Adrenal gland (tissue), 12 donors: ENCODE data around the gene TAS2R1. TPM values are rescaled to one million over a fixed set of nuclear protein-coding genes. Genes with fewer than 3 reads are reported as not detected.

Experiments used
- DNase-seq, 7 donors: peaks; one replicate each; pipeline ENCODE4 v3.0.0-alpha.2; 2019 to 2020
- H3K27ac ChIP-seq, 5 donors: fragments of 200-600 bp; sonication (generic) in 4 of 5; 1 replicate in 3 of 5; 2 replicates in 2 of 5; pipeline versions ENCODE4 v1.5.1 to v1.8.0; 2016 to 2020; ENCODE audit warnings: mild to moderate bottlenecking in 1 of 5
- H3K27me3 ChIP-seq: fragments of 200-600 bp; 2 replicates; pipeline ENCODE4 v1.8.0; 2021
- H3K36me3 ChIP-seq, 2 donors: fragments of 200-600 bp; replicated peaks in 1 of 2; 1 replicate in 1 of 2; 2 replicates in 1 of 2; pipeline versions ENCODE4 v1.5.1 to v1.8.0; 2018 to 2022
- H3K4me1 ChIP-seq, 2 donors: fragments of 200-600 bp; replicated peaks in 1 of 2; 1 replicate in 1 of 2; 2 replicates in 1 of 2; pipeline versions ENCODE4 v1.5.1 to v1.8.0; 2018 to 2021
- H3K4me3 ChIP-seq, 4 donors: fragments of 200-600 bp; sonication (generic) in 3 of 4; one replicate each; pipeline ENCODE4 v1.5.1; 2016 to 2018
- H3K9me3 ChIP-seq, 3 donors: fragments of 200-600 bp; sonication (generic) in 1 of 3; replicated peaks in 1 of 3; 1 replicate in 2 of 3; 2 replicates in 1 of 3; pipeline versions ENCODE4 v1.5.1 to v1.8.0; 2016 to 2021
- CTCF ChIP-seq, 6 experiments: fragments of 450-650 bp in 4 of 6; fragments of 200-600 bp in 2 of 6; sonication (generic) in 1 of 6; IDR thresholded peaks; 1 replicate in 5 of 6; 2 replicates in 1 of 6; pipeline versions ENCODE4 v1.5.1 to v1.8.0; 2016 to 2021; ENCODE audit warnings: antibody characterized with exemption in 6 of 6, mild to moderate bottlenecking in 2 of 6, moderate library complexity in 1 of 6
- POLR2A ChIP-seq, 2 donors: fragments of 450-650 bp; IDR thresholded peaks; one replicate each; pipeline ENCODE4 v1.6.1; 2017; ENCODE audit warnings: antibody characterized with exemption in 2 of 2, mild to moderate bottlenecking in 2 of 2, moderate library complexity in 1 of 2
- WGBS, 4 donors: extraction: QIAGEN DNeasy Blood & Tissue Kit in 2 of 4; methylation state at CpG; one replicate each; pipeline versions ENCODE4 v1.1.5 to v1.1.7; 2013 to 2017; 5-methylcytosine and 5-hydroxymethylcytosine counted together
- intact Hi-C, 2 donors: fragments of 100-400 bp; cut with DNase I; formaldehyde crosslinking; loops; one replicate each; pipeline versions ENCODE4 v1.14.1 to v1.15.0; 2022 to 2023
- polyA plus RNA-seq, 3 donors: library from polyadenylated mRNA; stranded (reverse); fragments of 200-250 nt in 2 of 3; fragments of 350-450 nt in 1 of 3; fragmentation: Illumina TruSeq in 1 of 3; extraction: RNeasy Lipid Tissue Mini Kit (QIAGEN cat#74804) in 1 of 3; gene quantifications; one replicate each; pipeline ENCODE4 v1.2.3, GENCODE V29; 2013 to 2014
- total RNA-seq, 9 donors: library from RNA; depleted of rRNA in 4 of 9; stranded (reverse); fragments of >200 nt in 4 of 9; fragments of 120-200 nt in 1 of 9; fragmentation: NEBNext Ultra II Directional in 1 of 9; extraction: Animal tissue kit (Norgen Biotek cat#: 25700) in 1 of 9; gene quantifications; one replicate each; pipeline versions ENCODE4 v1.1.0 to v1.2.4, GENCODE V29; 2013 to 2023
- donor health status: healthy with polysubstance abuse.
- donor health status: Bipolar disorder and iron deficiency.
- donor health status: DM: yes; HTN: yes; CAD: no.
- donor health status: DM: no; HTN: no; CAD: no.
- donor health status: DM: no; HTN: no; CAD: no.
- donor health status: DM: yes; HTN: yes; CAD: no.

TAS2R1 gene
- total and polyA plus RNA-seq, 12 donors: 0.06 TPM; not detected in 11

- Histone ChIP-seq H3K9me3 (no peaks in the 10 kb centered on the region), H3K36me3 (no peaks in the 10 kb centered on the region), H3K4me3 (no peak overlapping the region), H3K4me1 (no peaks in the 10 kb centered on the region), H3K27ac (no peak overlapping the region), H3K27me3 (no peaks in the 10 kb centered on the region)
- intact Hi-C loops: no loop called here
- TF ChIP-seq POLR2A (IDR thresholded peaks at IDR 0.05) (no peak), CTCF (IDR thresholded peaks at IDR 0.05) (no peak)
- WGBS, 4 donors: 78 to 89% (median 82%) methylated on average over 2 of the region's 2 CpGs
- DNase-seq: no peak
Measured at GRCh38 chr5:9646843-9647242, 16.7 kb upstream of the TAS2R1 start.

DNA sequence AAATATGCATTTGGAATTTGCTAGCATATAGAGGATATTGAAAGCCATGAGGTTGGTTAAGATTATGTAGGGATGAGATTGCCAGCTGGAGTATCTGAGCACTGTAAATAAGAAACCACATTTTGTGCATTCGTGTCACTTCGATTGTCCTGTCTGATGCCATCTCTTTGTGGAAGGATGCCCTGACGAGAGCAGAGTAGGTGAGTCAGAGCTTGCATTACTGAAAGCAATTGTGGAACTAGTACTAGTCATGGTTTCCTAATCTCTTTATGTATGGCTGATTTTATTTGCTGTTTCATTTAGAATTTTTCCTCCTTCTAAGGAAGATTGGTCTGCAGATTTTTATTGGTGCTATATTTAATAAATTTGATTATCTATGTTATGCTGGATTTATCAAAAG, 14.5 kb upstream of the TAS2R1 start:
- Histone ChIP-seq H3K27ac (no peak overlapping the region), H3K9me3 (no peaks in the 10 kb centered on the region), H3K4me1 (no peaks in the 10 kb centered on the region), H3K27me3 (no peaks in the 10 kb centered on the region), H3K36me3 (no peaks in the 10 kb centered on the region), H3K4me3 (no peak overlapping the region)
- intact Hi-C loops: no loop called here
- 75 to 84% (median 78%) methylated on average over 3 of the region's 3 CpGs for WGBS, 4 donors
- no peak for TF ChIP-seq POLR2A (IDR thresholded peaks at IDR 0.05)
- TF ChIP-seq CTCF (IDR thresholded peaks at IDR 0.05): no peak
- DNase-seq: no peak

- no peak for DNase-seq
- H3K4me1 ChIP-seq: no peaks in the 10 kb centered on the region
- H3K36me3 ChIP-seq: no peaks in the 10 kb centered on the region
- no peak overlapping the region for H3K4me3 ChIP-seq
- H3K27me3 ChIP-seq: no peaks in the 10 kb centered on the region
- intact Hi-C loops: no loop called here
- no peak overlapping the region for H3K27ac ChIP-seq
- TF ChIP-seq CTCF (IDR thresholded peaks at IDR 0.05): no peak
- WGBS, 4 donors: 48 to 61% (median 50%) methylated on average over 2 of the region's 2 CpGs
- H3K9me3 ChIP-seq: no peaks in the 10 kb centered on the region
Measured at GRCh38 chr5:9642621-9643020, 12.5 kb upstream of the TAS2R1 start.

DNA sequence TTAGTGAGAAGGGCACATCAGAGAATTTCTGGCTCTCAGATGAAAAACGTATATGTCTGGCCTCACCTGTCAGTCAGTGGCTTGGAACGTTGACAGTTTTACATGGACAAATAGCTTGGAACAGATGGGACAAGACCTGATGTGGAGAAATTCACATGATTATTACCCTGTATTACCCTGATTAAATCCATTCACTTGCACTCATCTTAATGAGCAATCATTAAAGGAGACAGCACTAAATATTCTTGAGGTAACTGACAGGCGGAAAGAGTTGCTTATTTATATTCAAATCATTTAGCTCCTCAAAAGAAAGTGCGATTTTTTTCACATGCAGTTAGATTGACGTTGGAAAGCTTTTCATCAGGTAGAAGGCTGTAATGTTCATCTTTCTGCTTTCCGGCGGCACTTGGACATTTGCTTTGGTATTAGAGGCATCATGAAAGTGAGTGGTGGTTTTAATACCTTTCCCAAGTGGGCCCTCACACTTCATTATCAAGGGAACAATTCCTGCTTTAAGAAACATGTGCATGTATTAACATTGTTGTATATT, 11.7 kb upstream of the TAS2R1 start:
- DNase-seq: no peak
- 64 to 80% (median 72%) methylated on average over 7 of the region's 7 CpGs for WGBS, 4 donors
- Histone ChIP-seq H3K4me1 (no peaks in the 10 kb centered on the region), H3K36me3 (no peaks in the 10 kb centered on the region), H3K9me3 (no peaks in the 10 kb centered on the region), H3K27me3 (no peaks in the 10 kb centered on the region), H3K27ac (no peak overlapping the region), H3K4me3 (no peak overlapping the region)
- TF ChIP-seq POLR2A (IDR thresholded peaks at IDR 0.05): no peak
- TF ChIP-seq CTCF (IDR thresholded peaks at IDR 0.05): no peak
- intact Hi-C loops: no loop called here
